Measurements from ENCODE around the gene UQCR10.

UQCR10 gene

DNA sequence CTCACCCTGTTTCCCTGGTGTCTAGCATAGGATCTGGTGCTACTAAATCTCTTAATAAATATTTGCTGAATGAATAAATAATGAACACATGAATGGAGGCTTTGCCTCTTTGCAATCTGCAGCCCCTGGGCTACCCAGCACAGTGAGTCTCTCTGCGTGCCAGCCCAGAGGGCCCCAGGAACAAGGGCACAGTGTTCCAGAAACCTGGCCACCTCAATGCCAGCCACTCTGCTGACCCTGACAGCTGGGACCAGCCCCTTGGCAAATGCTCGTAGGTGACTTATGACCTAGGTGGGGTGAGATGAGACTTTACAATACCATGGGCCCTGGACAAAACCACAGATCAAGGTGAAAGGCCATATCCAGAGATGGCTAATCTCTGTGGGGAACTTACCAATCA is 31.6 kb downstream of the UQCR10 start:
- no peak for DNase-seq (ENCODE audit: low read depth)

DNA sequence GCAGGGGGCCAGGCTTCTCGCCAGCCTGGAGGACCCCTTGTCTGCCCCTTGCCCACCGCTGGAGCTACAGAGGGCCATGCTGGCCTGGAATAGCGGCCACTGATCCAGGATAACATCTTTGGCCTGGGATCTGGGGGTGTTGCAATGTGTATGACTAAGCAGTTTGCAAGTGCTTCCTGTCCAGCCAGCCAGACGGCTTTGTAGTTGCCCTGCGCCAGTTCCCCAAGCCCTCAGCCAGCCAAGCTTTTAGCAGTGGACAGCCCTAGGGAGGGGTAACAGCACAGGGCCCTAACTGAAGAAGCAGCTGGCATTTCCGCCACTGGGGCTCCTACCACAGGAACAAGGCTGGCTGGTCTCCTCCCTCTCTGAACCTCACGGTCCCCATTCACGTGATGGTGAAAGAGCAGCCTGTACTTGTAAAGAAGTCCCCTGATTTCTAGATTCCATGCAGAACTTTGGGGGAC is 32.1 kb downstream of the UQCR10 start:
- peak; percentile 93 for DNase-seq (ENCODE audit: low read depth)

DNA sequence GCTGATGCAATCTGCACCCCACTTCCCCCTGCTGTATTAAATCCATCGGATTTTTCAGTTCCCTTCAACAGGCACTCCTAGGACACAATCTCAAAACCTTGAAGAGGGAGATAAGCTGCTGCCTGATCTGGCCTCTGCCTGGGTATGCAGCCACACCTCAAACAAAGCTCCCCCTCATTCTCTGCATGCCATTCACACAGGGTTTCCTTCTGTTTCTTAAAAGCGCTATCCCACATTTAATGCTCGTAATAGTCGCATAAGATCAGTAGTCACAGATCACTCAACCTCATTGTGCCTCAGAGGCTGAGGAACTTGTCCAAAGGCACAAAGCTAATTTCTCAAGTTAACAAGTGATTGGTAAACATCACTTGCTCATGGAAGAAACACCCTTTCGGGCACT is 34.0 kb downstream of the UQCR10 start:
- no peak for DNase-seq (ENCODE audit: low read depth)

DNA sequence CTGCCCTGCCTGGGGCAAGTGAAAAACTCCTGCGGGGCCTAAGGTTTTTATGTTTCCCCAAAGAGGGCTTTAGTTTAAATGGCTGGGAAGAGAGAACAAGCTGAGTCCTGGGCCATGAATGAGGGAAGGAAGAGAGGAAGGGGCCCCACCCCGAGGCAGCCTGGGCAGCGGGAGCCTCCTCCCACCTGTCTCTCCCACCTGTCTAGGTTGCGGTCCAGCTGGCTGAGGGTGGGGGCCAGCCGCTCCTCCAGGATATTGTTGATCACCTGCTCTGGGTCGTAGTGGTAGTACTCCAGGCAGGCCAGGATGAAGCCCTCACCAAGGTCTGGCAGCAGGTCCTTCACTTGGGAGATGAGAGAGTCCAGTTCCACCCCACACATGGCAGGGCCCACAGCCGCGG is 34.6 kb downstream of the UQCR10 start:
- no peak for DNase-seq (ENCODE audit: low read depth)

DNA sequence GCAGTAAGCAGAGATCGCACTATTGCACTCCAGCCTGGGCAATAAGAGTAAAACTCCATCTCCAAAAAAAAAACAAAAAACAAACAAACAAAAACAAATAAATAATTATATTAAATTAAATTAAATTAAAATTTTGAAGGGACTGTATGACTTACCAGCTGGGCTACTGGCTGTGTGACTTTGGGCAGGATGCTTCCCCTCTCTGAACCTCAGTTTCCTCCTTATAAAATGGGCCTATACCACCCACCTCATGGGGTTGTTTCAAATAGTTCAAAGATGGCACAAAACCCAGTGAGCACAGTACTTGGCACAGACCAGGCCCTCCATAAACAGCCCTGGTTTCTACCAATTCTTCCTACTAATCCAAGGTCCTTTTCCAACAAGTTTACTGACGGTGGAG is 36.0 kb downstream of the UQCR10 start:
- no peak for DNase-seq (ENCODE audit: low read depth)

DNA sequence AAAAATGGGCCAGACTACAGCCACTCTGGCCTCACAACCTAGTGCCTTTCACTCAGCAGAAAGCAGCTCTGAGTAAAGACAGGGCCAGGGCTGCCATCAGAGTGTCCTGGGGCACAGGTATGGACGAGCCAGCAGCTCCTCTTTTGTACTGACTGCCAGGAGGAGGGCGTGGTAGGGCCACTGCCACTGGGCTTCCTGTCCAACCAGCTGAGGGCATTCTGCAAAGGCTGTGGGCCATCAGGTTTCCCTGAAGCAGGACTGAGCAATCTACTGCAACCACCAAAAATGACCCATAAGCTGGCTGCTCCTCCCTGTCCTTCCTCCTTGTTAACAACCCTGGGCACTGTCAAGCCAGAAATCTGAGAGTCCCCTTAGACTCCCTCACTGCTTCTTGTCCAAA is 37.8 kb downstream of the UQCR10 start:
- DNase-seq (ENCODE audit: low read depth) = no peak

DNA sequence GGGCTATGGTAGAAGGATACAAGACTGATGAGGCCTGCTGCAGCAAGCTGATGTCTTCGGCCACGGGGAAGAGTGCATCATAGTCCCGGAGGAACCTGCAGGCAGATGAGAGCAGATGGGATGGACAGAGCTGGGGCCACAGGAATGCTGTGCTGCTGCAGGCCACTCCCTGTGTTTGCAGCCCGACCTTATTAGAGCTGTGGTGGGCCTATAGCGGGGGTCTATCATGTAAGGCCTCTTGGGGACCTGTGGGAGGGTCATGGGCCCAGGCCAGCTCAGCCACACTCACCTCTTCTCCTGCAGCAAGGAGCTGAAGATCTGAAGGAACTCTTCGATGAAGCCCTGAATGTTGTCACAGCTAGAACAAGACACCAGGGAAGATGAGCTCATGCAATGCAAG is 39.0 kb downstream of the UQCR10 start:
- no peak for DNase-seq (ENCODE audit: low read depth)

DNA sequence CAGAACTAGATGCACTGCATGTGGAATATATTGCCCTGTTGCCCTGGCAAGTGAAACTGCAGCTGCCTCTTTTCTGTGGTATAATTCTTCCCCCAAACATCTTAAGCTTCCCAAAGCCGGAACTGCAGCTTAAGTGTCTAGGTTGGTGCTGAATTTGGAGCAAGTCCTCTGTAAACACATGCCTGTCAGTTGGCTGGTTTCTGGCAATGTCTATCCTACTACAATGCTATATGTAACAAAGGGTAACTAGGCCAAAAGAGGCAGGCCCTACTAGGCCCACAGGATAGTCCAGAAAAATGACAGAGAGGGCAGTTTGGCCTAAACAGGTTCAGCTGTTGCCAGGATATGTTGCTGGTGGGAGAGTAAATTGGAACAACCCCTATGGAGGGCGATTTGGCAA is 43.0 kb downstream of the UQCR10 start:
- no peak for DNase-seq (ENCODE audit: low read depth)

DNA sequence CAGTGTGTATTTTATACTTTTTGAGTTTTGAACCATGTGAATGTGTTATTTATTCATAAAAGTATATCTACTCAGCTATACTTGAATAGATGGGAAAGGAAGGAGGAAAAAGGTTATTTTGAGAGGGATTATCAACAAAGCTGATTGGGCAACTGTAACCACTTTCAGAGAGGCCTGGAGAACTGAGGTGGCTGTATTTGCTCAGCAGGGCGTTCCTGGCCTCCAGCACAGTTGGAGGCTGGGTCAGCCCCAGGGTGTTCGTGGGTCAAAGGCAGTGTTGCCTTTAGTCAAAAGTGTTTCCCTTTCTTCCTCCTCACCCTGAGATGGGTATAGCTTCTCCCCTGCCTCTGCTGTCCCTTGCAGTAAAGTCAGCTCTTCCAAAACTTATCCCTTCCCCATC is 44.2 kb downstream of the UQCR10 start:
- no peak for DNase-seq (ENCODE audit: low read depth)

DNA sequence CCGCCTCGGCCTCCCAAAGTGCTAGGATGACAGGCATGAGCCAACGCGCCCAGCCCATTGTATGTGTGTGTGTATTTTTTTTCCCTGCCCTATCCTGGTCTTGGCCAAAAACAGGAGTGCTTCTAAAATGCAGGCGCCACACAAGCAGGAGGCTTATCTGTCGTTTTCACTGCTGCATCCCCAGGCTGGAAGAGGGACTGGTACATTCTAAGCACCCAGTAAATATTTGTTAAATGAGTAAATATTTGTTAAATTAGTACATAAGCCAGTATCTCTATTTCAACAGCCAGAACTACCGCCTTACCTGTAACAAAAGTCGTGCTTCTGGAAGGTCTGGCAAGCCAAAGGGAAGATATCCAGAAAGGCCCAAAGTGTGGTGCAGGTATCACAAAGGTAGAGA is 46.0 kb downstream of the UQCR10 start:
- no peak for DNase-seq (ENCODE audit: low read depth)

DNA sequence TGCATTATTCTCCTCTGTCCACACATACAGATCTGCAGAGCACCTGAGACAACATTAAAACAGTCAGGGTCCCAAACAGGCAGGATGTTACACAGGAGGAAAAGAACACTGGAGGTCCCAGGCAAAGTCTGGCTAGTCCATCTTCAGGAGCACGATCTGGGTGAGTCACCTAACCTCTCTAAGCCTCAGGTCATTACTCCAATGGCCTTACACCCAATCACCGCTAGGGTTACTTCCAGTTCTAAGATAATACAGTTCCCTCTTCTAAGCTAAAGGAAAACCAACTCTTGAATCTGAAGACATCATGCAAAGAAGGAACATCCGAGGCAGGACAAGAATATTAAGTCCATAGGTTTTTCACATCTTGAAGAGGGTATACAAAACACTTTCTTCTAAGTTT is 46.4 kb downstream of the UQCR10 start:
- DNase-seq (ENCODE audit: low read depth) = no peak

DNA sequence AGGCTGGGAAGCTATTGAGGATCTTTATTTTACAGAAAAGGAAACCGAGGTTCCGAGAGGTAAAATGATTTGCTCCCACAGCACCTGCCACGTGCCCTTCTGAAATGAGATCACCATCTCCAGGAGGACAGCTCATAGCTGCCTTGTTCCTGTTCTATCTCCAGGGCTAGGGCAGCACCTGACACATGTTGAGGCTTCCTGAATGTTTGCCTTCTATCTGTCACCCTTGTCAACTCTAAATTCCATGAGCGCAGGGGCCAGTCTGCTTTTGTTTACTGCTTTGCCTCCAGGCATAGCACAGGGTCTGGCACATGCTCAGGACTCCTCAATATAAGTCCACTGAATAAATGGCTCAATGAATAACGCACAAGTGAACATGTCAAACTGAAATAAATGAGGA is 46.8 kb downstream of the UQCR10 start:
- DNase-seq (ENCODE audit: low read depth) = no peak

DNA sequence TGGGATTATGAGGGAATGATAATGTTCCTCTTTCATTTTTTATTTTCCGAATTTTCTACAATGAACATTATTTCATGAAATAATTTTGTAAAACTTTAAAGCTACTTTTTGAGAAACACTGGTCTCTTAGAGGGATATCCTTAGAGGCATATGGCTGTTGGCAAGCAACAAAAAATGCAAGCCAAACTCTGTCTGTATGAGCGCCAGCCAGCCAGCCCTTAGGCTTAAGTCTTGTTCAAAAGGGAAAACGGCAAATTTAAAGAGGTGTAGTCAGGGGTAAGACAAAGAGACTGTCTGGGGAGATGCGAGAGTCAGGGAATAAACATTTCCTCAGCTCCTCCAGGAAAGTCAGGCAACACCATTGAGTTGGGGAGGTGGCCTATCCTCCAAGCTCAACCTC is 48.4 kb downstream of the UQCR10 start:
- no peak for DNase-seq (ENCODE audit: low read depth)

DNA sequence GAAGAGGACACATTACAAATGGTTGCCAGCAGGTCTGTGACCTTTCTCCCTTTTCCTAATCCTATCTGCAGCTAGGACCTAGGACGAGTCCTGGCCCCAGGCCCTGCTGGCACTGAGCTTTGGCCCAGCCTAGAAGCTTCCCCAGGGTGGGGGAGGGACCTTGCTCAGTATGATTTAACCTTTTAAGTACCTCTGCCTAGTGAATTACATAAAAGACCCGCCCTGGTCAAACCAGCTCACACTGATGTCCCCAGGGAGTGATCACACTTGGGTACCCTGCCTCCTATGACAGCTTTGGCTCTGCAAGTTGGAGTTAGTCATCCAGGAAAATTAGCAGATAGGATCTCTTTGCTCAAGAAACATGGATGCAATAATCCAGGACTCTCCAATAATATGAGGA is 49.0 kb downstream of the UQCR10 start:
- no peak for DNase-seq (ENCODE audit: low read depth)

DNA sequence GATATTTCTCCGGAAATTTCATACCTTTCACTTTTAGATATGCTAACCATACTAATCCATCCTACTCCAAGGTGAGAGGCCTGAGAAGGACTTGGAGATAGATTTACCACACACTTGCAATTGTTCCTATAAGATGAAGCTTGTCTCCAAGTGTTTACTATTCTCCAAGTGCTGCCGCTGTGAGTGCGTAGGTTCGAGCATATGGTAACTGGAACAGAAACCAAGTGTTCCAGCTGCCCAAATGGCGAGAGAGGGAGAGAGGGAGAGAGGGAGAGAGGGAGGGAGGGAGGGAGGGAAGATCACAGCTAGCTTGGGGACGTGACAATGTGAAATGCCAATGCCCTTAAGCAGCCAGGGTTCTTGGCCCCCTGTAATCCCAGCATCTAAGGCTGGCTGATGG is 49.4 kb downstream of the UQCR10 start:
- DNase-seq (ENCODE audit: low read depth) = no peak

DNA sequence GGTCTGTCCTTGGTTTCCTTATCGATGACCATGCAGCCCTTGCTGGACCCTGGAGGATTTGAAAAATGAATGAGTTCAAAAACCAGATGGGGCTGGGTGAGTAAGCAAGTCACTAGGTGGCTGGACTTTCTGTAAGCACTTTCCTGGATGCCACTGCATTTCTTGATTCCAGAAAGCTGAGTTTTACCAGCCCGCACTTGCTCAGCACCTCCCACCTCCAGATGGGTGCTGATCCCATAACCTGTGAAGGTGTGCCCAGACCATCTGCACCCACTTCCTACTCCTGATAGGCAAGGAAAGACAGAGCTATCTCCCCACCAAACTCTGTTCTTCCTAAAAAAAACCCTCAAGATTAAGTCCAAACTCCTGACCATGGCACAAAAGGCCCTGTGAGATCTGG is 49.8 kb downstream of the UQCR10 start:
- no peak for DNase-seq (ENCODE audit: low read depth)

DNA sequence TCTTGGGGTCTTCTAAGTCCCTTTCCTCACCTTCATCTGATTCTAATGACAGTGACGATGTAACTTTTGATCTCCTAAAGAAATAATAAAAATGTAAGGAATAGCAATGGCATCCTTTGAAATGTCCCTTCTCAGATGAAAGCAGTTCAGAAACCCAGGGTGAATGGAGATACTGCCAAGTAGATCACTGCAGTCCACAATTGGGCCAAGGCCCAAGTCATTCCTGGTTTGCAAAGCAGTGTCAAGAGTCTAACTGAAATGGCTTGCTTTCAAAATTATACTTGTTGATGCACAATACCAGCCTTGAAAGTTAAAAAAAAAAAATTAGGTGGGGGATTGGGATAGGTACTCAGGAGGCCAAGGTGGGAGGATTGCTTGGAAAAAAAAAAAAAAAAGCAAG is 50.6 kb downstream of the UQCR10 start:
- no peak for DNase-seq (ENCODE audit: low read depth)

DNA sequence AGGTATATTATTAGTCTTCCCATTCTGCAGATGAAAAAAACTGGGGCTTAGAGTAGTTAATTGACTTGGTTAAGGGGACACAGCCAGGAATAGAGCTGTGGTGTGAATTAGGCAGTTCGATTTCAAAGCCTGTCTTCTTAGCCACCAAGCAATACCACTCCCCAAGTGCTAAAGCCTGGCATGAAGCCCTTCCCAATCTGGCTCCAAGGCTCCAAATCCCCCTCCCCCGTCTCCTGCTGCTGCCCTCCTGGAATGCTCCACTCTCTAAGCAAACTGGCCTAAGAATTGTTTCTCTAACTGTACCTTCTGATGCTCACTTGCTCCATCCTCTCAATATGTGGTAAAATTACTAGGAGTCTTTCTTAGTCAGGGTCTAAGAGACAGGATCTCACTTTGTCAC is 52.3 kb downstream of the UQCR10 start:
- no peak for DNase-seq (ENCODE audit: low read depth)

Data from fibroblast of the conjunctiva (primary cell).